OCI-LY3 (cell line): ENCODE data around the gene JUP.

ENCODE experiments used
- H2AFZ ChIP-seq: fragments of 200-600, 300-600 bp; shearing (Covaris generic); 2 replicates; pipeline ENCODE4 v1.6.0; 2014; ENCODE audit warnings: antibody characterized with exemption, low read depth, low read length
- H3K27ac ChIP-seq: fragments of 200-600, 300-600 bp; sonication (generic); 2 replicates; pipeline ENCODE4 v1.5.1; 2014; ENCODE audit warnings: mild to moderate bottlenecking, low read length, moderate library complexity, mixed read lengths
- H3K27me3 ChIP-seq: fragments of 200-600, 300-600 bp; sonication (generic); 2 replicates; pipeline ENCODE4 v1.6.1; 2014; ENCODE audit warnings: low read depth, low read length, mixed read lengths
- H3K36me3 ChIP-seq: fragments of 200-600, 300-600 bp; sonication (generic); replicated peaks from 2 replicates; pipeline ENCODE3; 2014; ENCODE audit warnings: low read depth, low read length, mixed read lengths
- H3K4me1 ChIP-seq: fragments of 300-600, 200-600 bp; sonication (generic); 2 replicates; pipeline ENCODE4 v1.6.1; 2014; ENCODE audit warnings: low read length, mixed read lengths
- H3K4me2 ChIP-seq: fragments of 200-600, 300-600 bp; sonication (generic); 2 replicates; pipeline ENCODE4 v1.6.1; 2014; ENCODE audit warnings: low read length, mixed read lengths
- H3K4me3 ChIP-seq: fragments of 300-600, 200-600 bp; sonication (generic); 2 replicates; pipeline ENCODE4 v1.5.1; 2014; ENCODE audit warnings: antibody characterized with exemption, mild to moderate bottlenecking, low read length, moderate library complexity
- H3K79me2 ChIP-seq: fragments of 300-600, 200-600 bp; shearing (Covaris generic); 2 replicates; pipeline ENCODE4 v1.6.1; 2014; ENCODE audit warnings: mild to moderate bottlenecking, low read length, mixed read lengths
- H3K9ac ChIP-seq: fragments of 300-600, 200-600 bp; shearing (Covaris generic); 2 replicates; pipeline ENCODE4 v1.6.0; 2014; ENCODE audit warnings: mild to moderate bottlenecking, low read length, moderate library complexity
- H3K9me3 ChIP-seq: fragments of 200-600, 300-600 bp; shearing (Covaris generic); 2 replicates; pipeline ENCODE4 v1.6.1; 2014; ENCODE audit warnings: low read length, mixed read lengths; ENCODE audit not compliant: insufficient read depth
- H4K20me1 ChIP-seq: fragments of 200-600, 300-600 bp; sonication (generic); 2 replicates; pipeline ENCODE4 v1.6.1; 2016; ENCODE audit warnings: low read length, mixed read lengths; ENCODE audit not compliant: insufficient read depth
- CTCF ChIP-seq: fragments of 200-600, 300-600 bp; sonication (generic); IDR thresholded peaks from 2 replicates; pipeline ENCODE4 v1.5.1; 2014; ENCODE audit warnings: antibody characterized with exemption, low read length, low read depth
- EZH2phosphoT487 ChIP-seq: fragments of 200-600 bp; shearing (Covaris generic); IDR thresholded peaks from 2 replicates; pipeline ENCODE4 v1.6.1; 2018; ENCODE audit warnings: antibody characterized with exemption, mixed run types, low read depth

The JUP gene

GRCh38 chr17:41707803-41708669 is 78.5 kb downstream of the JUP start:
- Histone ChIP-seq H3K4me3 (no peak overlapping the region), H3K4me2 (no peak overlapping the region), H3K79me2 (no peaks in the 10 kb centered on the region), H4K20me1 (no peaks in the 10 kb centered on the region), H3K9ac (no peak overlapping the region), H3K36me3 (no peaks in the 10 kb centered on the region), H3K27me3 (peaks cover 4% of the 10 kb centered on the region; the same call in 1 of the 2 replicates), H3K4me1 (no peaks in the 10 kb centered on the region), H3K9me3 (no peaks in the 10 kb centered on the region), H2AFZ (no peak overlapping the region), H3K27ac (no peak overlapping the region)
- TF ChIP-seq EZH2phosphoT487, result no peak
- TF ChIP-seq CTCF, result no peak

GRCh38 chr17:41705271-41705991 is 81.1 kb downstream of the JUP start:
- Histone ChIP-seq H3K27ac (no peak overlapping the region), H3K4me2 (no peak overlapping the region), H3K9ac (no peak overlapping the region), H3K79me2 (no peaks in the 10 kb centered on the region), H2AFZ (no peak overlapping the region), H3K4me1 (no peaks in the 10 kb centered on the region), H4K20me1 (no peaks in the 10 kb centered on the region), H3K27me3 (no peaks in the 10 kb centered on the region; the same call in 1 of the 2 replicates), H3K4me3 (no peak overlapping the region), H3K9me3 (no peaks in the 10 kb centered on the region), H3K36me3 (no peaks in the 10 kb centered on the region)
- TF ChIP-seq CTCF, result no peak
- TF ChIP-seq EZH2phosphoT487, result no peak
